Vagina (tissue), 2 donors: ENCODE data around the gene STK16.

Experiments
- CTCF ChIP-seq, 3 experiments: fragments of 450-650 bp in 2 of 3; fragments of 200-600 bp in 1 of 3; sonication (generic) in 1 of 3; IDR thresholded peaks; one replicate each; pipeline ENCODE4 v1.5.1; 2017 to 2019; ENCODE audit warnings: antibody characterized with exemption in 3 of 3, mild to moderate bottlenecking in 2 of 3, moderate library complexity in 2 of 3
- POLR2AphosphoS5 ChIP-seq, 2 donors: sonication (generic); formaldehyde crosslinking; IDR thresholded peaks; one replicate each; pipeline ENCODE4 v1.9.0; 2017; ENCODE audit warnings: antibody characterized with exemption in 2 of 2, mild to moderate bottlenecking in 2 of 2, low read depth in 1 of 2; ENCODE audit not compliant: insufficient read depth in 1 of 2

- no peak for TF ChIP-seq CTCF (IDR thresholded peaks at IDR 0.05)
- TF ChIP-seq POLR2AphosphoS5 (IDR thresholded peaks at IDR 0.05; ENCODE audit: insufficient read depth in 1 of 2, low read depth in 1 of 2) = no peak
Measured at GRCh38 chr2:219230059-219230540, 15.2 kb upstream of the STK16 start.
